Neural progenitor cell (in vitro differentiated cells): Measurements from ENCODE around the gene SLC5A3. TPM values are rescaled to one million over a fixed set of nuclear protein-coding genes. Genes with fewer than 3 reads are reported as not detected.

Experiments
- DNase-seq: peaks from one replicate; pipeline ENCODE4 v3.0.0-alpha.2; 2016; ENCODE audit warnings: low spot score
- H2AFZ ChIP-seq: fragments of 200-600 bp; sonication (generic); replicated peaks from 2 replicates; pipeline ENCODE4 v1.6.1; 2016; ENCODE audit warnings: antibody characterized with exemption
- H3F3A ChIP-seq: fragments of 200-600 bp; sonication (generic); 2 replicates; pipeline ENCODE4 v1.6.1; 2016; ENCODE audit warnings: antibody characterized with exemption, low read depth
- H3K27ac ChIP-seq: fragments of 200-600 bp; sonication (generic); 2 replicates; pipeline ENCODE4 v1.5.1; 2016; ENCODE audit warnings: mild to moderate bottlenecking
- H3K27me3 ChIP-seq: fragments of 200-600 bp; sonication (generic); 2 replicates; pipeline ENCODE4 v1.6.1; 2016; ENCODE audit warnings: mild to moderate bottlenecking, moderate library complexity
- H3K36me3 ChIP-seq: fragments of 200-600 bp; sonication (generic); 2 replicates; pipeline ENCODE4 v1.5.1; 2016
- H3K4me1 ChIP-seq: fragments of 200-600 bp; sonication (generic); 2 replicates; pipeline ENCODE4 v1.6.1; 2016; ENCODE audit warnings: mixed run types
- H3K4me2 ChIP-seq: fragments of 200-600 bp; sonication (generic); 2 replicates; pipeline ENCODE4 v1.6.1; 2016
- H3K4me3 ChIP-seq: fragments of 200-600 bp; sonication (generic); 2 replicates; pipeline ENCODE4 v1.5.1; 2016
- H3K79me2 ChIP-seq: fragments of 200-600 bp; sonication (generic); 2 replicates; pipeline ENCODE4 v1.6.1; 2016; ENCODE audit warnings: low read depth
- H3K9ac ChIP-seq: fragments of 200-600 bp; sonication (generic); 2 replicates; pipeline ENCODE4 v1.6.1; 2016
- H3K9me3 ChIP-seq: fragments of 200-600 bp; sonication (generic); 2 replicates; pipeline ENCODE4 v1.5.1; 2016; ENCODE audit warnings: low read depth
- H4K20me1 ChIP-seq: fragments of 200-600 bp; sonication (generic); 2 replicates; pipeline ENCODE4 v1.6.1; 2016; ENCODE audit warnings: low read depth
- H3K27ac Mint-ChIP-seq: 3 replicates; pipeline ENCODE4 v1.8.0; 2021; ENCODE audit warnings: mixed read lengths
- H3K27me3 Mint-ChIP-seq: 2 replicates; pipeline ENCODE4 v1.8.0; 2022; ENCODE audit warnings: low read depth, mild to moderate bottlenecking, inconsistent platforms, moderate library complexity, mixed read lengths; ENCODE audit not compliant: insufficient read depth
- H3K36me3 Mint-ChIP-seq: 3 replicates; pipeline ENCODE4 v1.8.0; 2021; ENCODE audit warnings: mixed read lengths
- H3K4me1 Mint-ChIP-seq: 3 replicates; pipeline ENCODE4 v1.8.0; 2021; ENCODE audit warnings: mixed read lengths
- H3K4me3 Mint-ChIP-seq: 3 replicates; pipeline ENCODE4 v1.8.0; 2021; ENCODE audit warnings: mild to moderate bottlenecking, moderate library complexity, mixed read lengths
- H3K9me3 Mint-ChIP-seq: 3 replicates; pipeline ENCODE4 v1.8.0; 2020; ENCODE audit warnings: mixed read lengths
- EZH2 ChIP-seq: fragments of 200-600 bp; sonication (generic); IDR thresholded peaks from 2 replicates; pipeline ENCODE4 v1.6.1; 2017; ENCODE audit warnings: antibody characterized with exemption, mild to moderate bottlenecking, moderate library complexity
- EZH2phosphoT487 ChIP-seq: fragments of 200-600 bp; sonication (generic); IDR thresholded peaks from 2 replicates; pipeline ENCODE4 v1.6.1; 2017; ENCODE audit warnings: antibody characterized with exemption
- total RNA-seq: library from RNA; depleted of rRNA; stranded (reverse); fragments of >200 nt; gene quantifications from 2 replicates; pipeline ENCODE4 v1.2.3, GENCODE V29; 2015; ENCODE audit warnings: low replicate concordance
- TF ChIP-seq, protein P1 (sequence below): fragments of 200-600 bp; sonication (generic); IDR thresholded peaks from 2 replicates; pipeline ENCODE4 v1.5.1; 2017; ENCODE audit warnings: antibody characterized with exemption, mild to moderate bottlenecking

SLC5A3 gene
- total RNA-seq, 1 donor from 2014 or later, result 44.3 TPM

- H3K4me1 ChIP-seq, result peaks cover 48% of the 10 kb centered on the region
- peaks cover 16% of the 10 kb centered on the region for H3K27me3 ChIP-seq
- Mint-ChIP-seq H3K27me3 (peaks cover 2% of the 10 kb centered on the region), H3K27ac (peak overlapping the region; percentile 88), H3K36me3 (peaks cover 49% of the 10 kb centered on the region), H3K4me3 (peak overlapping the region; percentile 98), H3K4me1 (peaks cover 46% of the 10 kb centered on the region), H3K9me3 (no peaks in the 10 kb centered on the region)
- peaks cover 13% of the 10 kb centered on the region for H3K36me3 ChIP-seq
- DNase-seq, result peak; percentile 74
- H3K4me2 ChIP-seq, result peak overlapping the region; percentile 85
- peak overlapping the region; percentile 74 for H3K9ac ChIP-seq
- no peak overlapping the region for H2AFZ ChIP-seq
- H3K27ac ChIP-seq, result peak overlapping the region; percentile 81
- H4K20me1 ChIP-seq, result peaks cover 54% of the 10 kb centered on the region
- no peaks in the 10 kb centered on the region for H3K9me3 ChIP-seq
- peak overlapping the region; percentile 96 for H3K4me3 ChIP-seq
- H3F3A ChIP-seq, result peaks cover 22% of the 10 kb centered on the region
- TF ChIP-seq, protein P1, sequence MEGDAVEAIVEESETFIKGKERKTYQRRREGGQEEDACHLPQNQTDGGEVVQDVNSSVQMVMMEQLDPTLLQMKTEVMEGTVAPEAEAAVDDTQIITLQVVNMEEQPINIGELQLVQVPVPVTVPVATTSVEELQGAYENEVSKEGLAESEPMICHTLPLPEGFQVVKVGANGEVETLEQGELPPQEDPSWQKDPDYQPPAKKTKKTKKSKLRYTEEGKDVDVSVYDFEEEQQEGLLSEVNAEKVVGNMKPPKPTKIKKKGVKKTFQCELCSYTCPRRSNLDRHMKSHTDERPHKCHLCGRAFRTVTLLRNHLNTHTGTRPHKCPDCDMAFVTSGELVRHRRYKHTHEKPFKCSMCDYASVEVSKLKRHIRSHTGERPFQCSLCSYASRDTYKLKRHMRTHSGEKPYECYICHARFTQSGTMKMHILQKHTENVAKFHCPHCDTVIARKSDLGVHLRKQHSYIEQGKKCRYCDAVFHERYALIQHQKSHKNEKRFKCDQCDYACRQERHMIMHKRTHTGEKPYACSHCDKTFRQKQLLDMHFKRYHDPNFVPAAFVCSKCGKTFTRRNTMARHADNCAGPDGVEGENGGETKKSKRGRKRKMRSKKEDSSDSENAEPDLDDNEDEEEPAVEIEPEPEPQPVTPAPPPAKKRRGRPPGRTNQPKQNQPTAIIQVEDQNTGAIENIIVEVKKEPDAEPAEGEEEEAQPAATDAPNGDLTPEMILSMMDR, result no peak
- TF ChIP-seq EZH2, result no peak
- TF ChIP-seq EZH2phosphoT487, result no peak
- peaks cover 56% of the 10 kb centered on the region for H3K79me2 ChIP-seq
Observed at GRCh38 chr21:34074283-34075090, 1.1 kb downstream of the SLC5A3 start.

DNA sequence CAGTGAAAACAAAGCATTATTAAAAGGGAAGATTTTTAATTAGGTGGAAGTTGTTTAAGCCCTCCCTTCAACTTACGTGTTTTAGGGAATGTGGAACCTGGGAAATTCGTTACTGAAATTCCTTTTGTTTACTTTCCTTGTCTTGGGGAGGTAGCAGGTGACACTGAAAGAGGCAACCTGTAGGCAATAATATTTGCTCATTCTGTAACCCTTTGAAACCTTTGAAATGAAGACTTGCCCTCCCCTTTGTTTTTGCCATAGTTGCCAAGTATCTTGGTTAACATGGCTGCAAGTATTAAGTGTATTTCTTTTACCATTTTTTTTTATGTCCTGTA lies 1.7 kb downstream of the SLC5A3 start:
- H3K4me3 ChIP-seq, result peak overlapping the region; percentile 96
- H2AFZ ChIP-seq, result no peak overlapping the region
- H3K4me1 Mint-ChIP-seq, result peaks cover 46% of the 10 kb centered on the region
- H3K9me3 ChIP-seq, result no peaks in the 10 kb centered on the region
- peak overlapping the region; percentile 88 for H3K27ac Mint-ChIP-seq
- H3K79me2 ChIP-seq, result peaks cover 62% of the 10 kb centered on the region
- H3K27me3 Mint-ChIP-seq, result peaks cover 4% of the 10 kb centered on the region
- peaks cover 55% of the 10 kb centered on the region for H3K36me3 Mint-ChIP-seq
- peaks cover 13% of the 10 kb centered on the region for H3K36me3 ChIP-seq
- peaks cover 48% of the 10 kb centered on the region for H3K4me1 ChIP-seq
- peak overlapping the region; percentile 98 for H3K4me3 Mint-ChIP-seq
- no peak overlapping the region for H3K27ac ChIP-seq
- peaks cover 22% of the 10 kb centered on the region for H3F3A ChIP-seq
- H3K4me2 ChIP-seq, result peak overlapping the region; percentile 85
- no peak overlapping the region for H3K9ac ChIP-seq
- no peaks in the 10 kb centered on the region for H3K9me3 Mint-ChIP-seq
- H4K20me1 ChIP-seq, result peaks cover 59% of the 10 kb centered on the region
- TF ChIP-seq, protein P1, result no peak
- TF ChIP-seq EZH2phosphoT487, result no peak
- TF ChIP-seq EZH2, result no peak
- DNase-seq, result no peak
- H3K27me3 ChIP-seq, result peaks cover 16% of the 10 kb centered on the region

GRCh38 chr21:34075760-34076660 lies 2.6 kb downstream of the SLC5A3 start:
- Histone ChIP-seq H3K4me3 (peak overlapping the region; percentile 96), H3K4me2 (peak overlapping the region; percentile 85), H3K4me1 (peaks cover 50% of the 10 kb centered on the region), H3K9me3 (no peaks in the 10 kb centered on the region), H3K27ac (no peak overlapping the region), H3K27me3 (peaks cover 16% of the 10 kb centered on the region), H3F3A (peaks cover 22% of the 10 kb centered on the region), H3K36me3 (peaks cover 13% of the 10 kb centered on the region), H3K9ac (no peak overlapping the region), H2AFZ (no peak overlapping the region), H3K79me2 (peaks cover 71% of the 10 kb centered on the region), H4K20me1 (peaks cover 69% of the 10 kb centered on the region)
- H3K9me3 Mint-ChIP-seq, result peaks cover 7% of the 10 kb centered on the region
- peak overlapping the region; percentile 98 for H3K4me3 Mint-ChIP-seq
- peaks cover 46% of the 10 kb centered on the region for H3K4me1 Mint-ChIP-seq
- H3K27ac Mint-ChIP-seq, result peak overlapping the region; percentile 28
- H3K27me3 Mint-ChIP-seq, result peaks cover 4% of the 10 kb centered on the region
- TF ChIP-seq EZH2phosphoT487 (no peak), EZH2 (no peak)
- TF ChIP-seq, protein P1, result no peak
- no peak for DNase-seq
- H3K36me3 Mint-ChIP-seq, result peaks cover 64% of the 10 kb centered on the region
